Sciatic nerve (tissue), 2 donors: Measurements from ENCODE around the gene TSPAN31. TPM values are rescaled to one million over a fixed set of nuclear protein-coding genes. Genes with fewer than 3 reads are reported as not detected.
A peak's percentile ranks its signal among the peaks of the same experiment; 100 is the strongest.

ENCODE experiments used
- ATAC-seq: fragments of 200-7000 bp; cut with Tn5 transposase; one replicate; pipeline ENCODE4 v1.9.1; 2020; ENCODE audit warnings: mild to moderate bottlenecking, moderate library complexity
- DNase-seq: peaks from one replicate; pipeline ENCODE4 v3.0.0-alpha.2; 2020; ENCODE audit warnings: low spot score
- intact Hi-C: fragments of 100-400 bp; cut with DNase I; formaldehyde crosslinking; loops from one replicate; pipeline ENCODE4 v1.14.2; 2022
- total RNA-seq: library from RNA; stranded (reverse); fragmentation: NEBNext Ultra II Directional; extraction: Animal tissue kit (Norgen Biotek cat#: 25700); gene quantifications from one replicate; pipeline ENCODE4 v1.2.1, GENCODE V29; 2021
- donor health status: DM: no; HTN: no; CAD: no.
- donor health status: DM: no; HTN: no; CAD: no.

Gene TSPAN31
- total RNA-seq, 1 donor from 2014 or later = 37.1 TPM

- ATAC-seq (peak; percentile 7), DNase-seq (no peak)
- intact Hi-C loops = no loop called here
Measured at GRCh38 chr12:57745485-57745881, 644 bp downstream of the TSPAN31 start.

GRCh38 chr12:57746025-57746424 is 1.2 kb downstream of the TSPAN31 start:
- DNase-seq (no peak), ATAC-seq (no peak)
- intact Hi-C loops = no loop called here

- intact Hi-C loops = no loop called here
- no peak for DNase-seq
- no peak for ATAC-seq
Measured at GRCh38 chr12:57749061-57749460, 4.2 kb downstream of the TSPAN31 start.

- DNase-seq = no peak
- ATAC-seq = no peak
- intact Hi-C loops = no loop called here
Measured at GRCh38 chr12:57750561-57751431, 6.0 kb downstream of the TSPAN31 start.

- intact Hi-C loops = no loop called here
Measured at GRCh38 chr12:57751432-57751787, 6.6 kb downstream of the TSPAN31 start.

GRCh38 chr12:57751788-57752667 is 7.2 kb downstream of the TSPAN31 start, which contains the start of gene CDK4:
CDK4 (minus strand) TSS chr12:57752310; CDS start chr12:57751717, 593 bp downstream.
- peak; percentile 99 for DNase-seq
- ATAC-seq = peak; percentile 96
- intact Hi-C loops = no loop called here

More at GRCh38 chr12:57751432-57751787, 6.6 kb downstream of the TSPAN31 start:
- no peak for DNase-seq
- no peak for ATAC-seq

- no peak for DNase-seq
- intact Hi-C loops = no loop called here
- no peak for ATAC-seq
Measured at GRCh38 chr12:57752668-57753000, 7.8 kb downstream of the TSPAN31 start.

- no peak for ATAC-seq
- no peak for DNase-seq
- intact Hi-C loops = no loop called here
Measured at GRCh38 chr12:57753756-57754337, 9.0 kb downstream of the TSPAN31 start.

- no peak for DNase-seq
- intact Hi-C loops = no loop called here
- ATAC-seq = no peak
Measured at GRCh38 chr12:57754411-57755193, 9.8 kb downstream of the TSPAN31 start, which contains the start of gene MARCHF9. MARCHF9 (plus strand) TSS chr12:57755103; CDS start chr12:57755529, 426 bp downstream.

GRCh38 chr12:57755194-57755453 is 10.3 kb downstream of the TSPAN31 start:
- ATAC-seq = no peak
- intact Hi-C loops = no loop called here

GRCh38 chr12:57755454-57756372 is 10.9 kb downstream of the TSPAN31 start:
- intact Hi-C loops = no loop called here
- DNase-seq (no peak), ATAC-seq (no peak)

More at GRCh38 chr12:57755194-57755453, 10.3 kb downstream of the TSPAN31 start:
- no peak for DNase-seq

- ATAC-seq = no peak
- DNase-seq = no peak
- intact Hi-C loops = no loop called here
Measured at GRCh38 chr12:57756406-57757341, 11.8 kb downstream of the TSPAN31 start.

GRCh38 chr12:57757771-57758170 is 12.9 kb downstream of the TSPAN31 start:
- DNase-seq = no peak
- ATAC-seq = no peak
- intact Hi-C loops = no loop called here

GRCh38 chr12:57758552-57759359 is 13.9 kb downstream of the TSPAN31 start:
- intact Hi-C loops = no loop called here
- DNase-seq = no peak
- ATAC-seq = no peak

- intact Hi-C loops = no loop called here
- DNase-seq = no peak
- no peak for ATAC-seq
Measured at GRCh38 chr12:57759360-57759980, 14.6 kb downstream of the TSPAN31 start.
